Measurements from ENCODE around the gene TMEM9B. TPM values are rescaled to one million over a fixed set of nuclear protein-coding genes. Genes with fewer than 3 reads are reported as not detected.

Gene TMEM9B
- polyA plus RNA-seq, 3 donors = 25.5 to 149 (median 141) TPM

DNA sequence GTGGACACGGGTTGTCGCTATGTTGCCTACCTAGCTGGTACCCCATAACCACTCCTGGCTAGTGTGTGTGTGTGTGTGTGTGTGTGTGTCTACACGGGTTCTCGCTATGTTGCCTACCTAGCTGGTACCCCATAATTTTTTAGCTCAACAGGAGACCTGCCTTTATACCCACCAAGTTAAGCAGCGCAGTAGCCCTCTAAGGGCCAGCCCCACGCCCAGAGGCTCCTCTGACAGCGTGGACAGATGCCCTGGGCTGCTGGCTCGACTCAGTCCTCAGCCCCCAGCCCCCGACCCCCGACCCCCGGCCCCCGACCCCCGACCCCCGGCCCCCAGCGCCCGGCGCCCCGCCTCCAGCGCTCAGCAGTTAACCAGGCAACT is 53.6 kb downstream of the TMEM9B start:
- DNase-seq = no peak
- peaks cover 4 to 17% (median 14%) of the 10 kb centered on the region in 3 donors for H3K27me3 Mint-ChIP-seq (ENCODE audit: low read depth in 3 of 3)
- H3K36me3 Mint-ChIP-seq = peaks cover 0 to 6% of the 10 kb centered on the region in 2 donors
- Histone ChIP-seq H2AFZ (ENCODE audit: insufficient read depth, low read depth, low read length, poor library complexity, severe bottlenecking) (peak overlapping the region; percentile 97), H3K4me2 (replicated peaks; ENCODE audit: extremely low read depth, low read length, poor library complexity, severe bottlenecking) (peak overlapping the region; percentile 98), H3K27ac (ENCODE audit: low read depth in 1 of 2, low read length in 2 of 2) (no peak overlapping the region), H4K20me1 (ENCODE audit: insufficient read depth, low read length) (no peaks in the 10 kb centered on the region), H3K27me3 (ENCODE audit: control insufficient read depth in 2 of 2, insufficient read depth in 2 of 2, low read length in 2 of 2) (peaks cover 0 to 3% of the 10 kb centered on the region in 2 donors), H3K4me3 (replicated peaks in 1 of 3; ENCODE audit: low read depth in 2 of 3, low read length in 3 of 3) (peak overlapping the region; percentile 45 to 99 (median 93)), H3K79me2 (ENCODE audit: insufficient read depth, low read length) (peaks cover 3% of the 10 kb centered on the region), H3K4me1 (ENCODE audit: control insufficient read depth in 1 of 2, insufficient read depth in 2 of 2, low read length in 2 of 2) (peaks cover 23 to 45% of the 10 kb centered on the region in 2 donors), H3K9me3 (replicated peaks in 1 of 2; ENCODE audit: control insufficient read depth in 1 of 2, insufficient read depth in 1 of 2, low read length in 2 of 2) (no peaks in the 10 kb centered on the region), H3K9ac (ENCODE audit: insufficient read depth, low read length, poor library complexity, severe bottlenecking) (no peak overlapping the region), H3K36me3 (replicated peaks in 1 of 2; ENCODE audit: control insufficient read depth in 1 of 2, insufficient read depth in 2 of 2, low read length in 2 of 2) (no peaks in the 10 kb centered on the region)
- H3K9me3 Mint-ChIP-seq = peaks cover 0 to 2% (median 0%) of the 10 kb centered on the region in 7 donors
- TF ChIP-seq, protein P1, sequence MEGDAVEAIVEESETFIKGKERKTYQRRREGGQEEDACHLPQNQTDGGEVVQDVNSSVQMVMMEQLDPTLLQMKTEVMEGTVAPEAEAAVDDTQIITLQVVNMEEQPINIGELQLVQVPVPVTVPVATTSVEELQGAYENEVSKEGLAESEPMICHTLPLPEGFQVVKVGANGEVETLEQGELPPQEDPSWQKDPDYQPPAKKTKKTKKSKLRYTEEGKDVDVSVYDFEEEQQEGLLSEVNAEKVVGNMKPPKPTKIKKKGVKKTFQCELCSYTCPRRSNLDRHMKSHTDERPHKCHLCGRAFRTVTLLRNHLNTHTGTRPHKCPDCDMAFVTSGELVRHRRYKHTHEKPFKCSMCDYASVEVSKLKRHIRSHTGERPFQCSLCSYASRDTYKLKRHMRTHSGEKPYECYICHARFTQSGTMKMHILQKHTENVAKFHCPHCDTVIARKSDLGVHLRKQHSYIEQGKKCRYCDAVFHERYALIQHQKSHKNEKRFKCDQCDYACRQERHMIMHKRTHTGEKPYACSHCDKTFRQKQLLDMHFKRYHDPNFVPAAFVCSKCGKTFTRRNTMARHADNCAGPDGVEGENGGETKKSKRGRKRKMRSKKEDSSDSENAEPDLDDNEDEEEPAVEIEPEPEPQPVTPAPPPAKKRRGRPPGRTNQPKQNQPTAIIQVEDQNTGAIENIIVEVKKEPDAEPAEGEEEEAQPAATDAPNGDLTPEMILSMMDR (IDR thresholded peaks at IDR 0.05) = no peak
- H3K4me1 Mint-ChIP-seq = peaks cover 53% of the 10 kb centered on the region
- H3K27ac Mint-ChIP-seq = peak overlapping the region in 2 of 7 donors; percentile 18 to 35
- 0% methylated on average over 1 of the region's 19 CpGs for WGBS (ENCODE audit: insufficient coverage)
- H3K4me3 Mint-ChIP-seq = peak overlapping the region; percentile 93 to 95
- intact Hi-C loops (cut with micrococcal nuclease) = no loop called here

DNA sequence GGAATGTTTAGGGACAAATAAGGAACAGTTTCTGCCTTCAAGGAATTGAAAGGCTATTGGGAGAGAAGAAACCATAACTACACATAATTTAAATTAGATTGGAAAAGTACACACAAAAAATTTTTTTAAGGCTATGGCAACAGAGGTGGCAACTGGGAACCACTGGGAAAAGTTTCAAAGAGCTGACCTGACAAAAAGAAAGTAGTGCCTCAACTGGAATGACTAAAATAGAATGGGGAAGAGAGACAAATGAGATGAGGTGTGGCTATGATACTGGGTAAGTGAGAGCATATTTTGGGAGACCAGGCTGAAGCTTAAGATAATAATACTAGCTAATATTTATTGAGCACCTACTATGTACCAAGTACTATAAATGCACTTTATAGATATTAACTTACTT is 56.1 kb downstream of the TMEM9B start:
- Histone ChIP-seq H4K20me1 (ENCODE audit: insufficient read depth, low read length) (no peaks in the 10 kb centered on the region), H3K27ac (ENCODE audit: low read depth in 1 of 2, low read length in 2 of 2) (no peak overlapping the region), H2AFZ (ENCODE audit: insufficient read depth, low read depth, low read length, poor library complexity, severe bottlenecking) (no peak overlapping the region), H3K4me3 (replicated peaks in 1 of 3; ENCODE audit: low read depth in 2 of 3, low read length in 3 of 3) (no peak overlapping the region), H3K9me3 (replicated peaks in 1 of 2; ENCODE audit: control insufficient read depth in 1 of 2, insufficient read depth in 1 of 2, low read length in 2 of 2) (no peaks in the 10 kb centered on the region), H3K9ac (ENCODE audit: insufficient read depth, low read length, poor library complexity, severe bottlenecking) (no peak overlapping the region), H3K79me2 (ENCODE audit: insufficient read depth, low read length) (peaks cover 3% of the 10 kb centered on the region), H3K36me3 (replicated peaks in 1 of 2; ENCODE audit: control insufficient read depth in 1 of 2, insufficient read depth in 2 of 2, low read length in 2 of 2) (no peaks in the 10 kb centered on the region), H3K4me2 (replicated peaks; ENCODE audit: extremely low read depth, low read length, poor library complexity, severe bottlenecking) (no peak overlapping the region), H3K4me1 (ENCODE audit: control insufficient read depth in 1 of 2, insufficient read depth in 2 of 2, low read length in 2 of 2) (peaks cover 13 to 28% of the 10 kb centered on the region in 2 donors), H3K27me3 (ENCODE audit: control insufficient read depth in 2 of 2, insufficient read depth in 2 of 2, low read length in 2 of 2) (peaks cover 0 to 3% of the 10 kb centered on the region in 2 donors)
- no peak overlapping the region for H3K27ac Mint-ChIP-seq
- H3K4me3 Mint-ChIP-seq = no peak overlapping the region
- peaks cover 36% of the 10 kb centered on the region for H3K4me1 Mint-ChIP-seq
- intact Hi-C loops (cut with micrococcal nuclease) = no loop called here
- peaks cover 0 to 3% (median 0%) of the 10 kb centered on the region in 7 donors for H3K9me3 Mint-ChIP-seq
- no peak for DNase-seq
- TF ChIP-seq, protein P1 (IDR thresholded peaks at IDR 0.05) = no peak
- peaks cover 4 to 19% (median 14%) of the 10 kb centered on the region in 3 donors for H3K27me3 Mint-ChIP-seq (ENCODE audit: low read depth in 3 of 3)
- H3K36me3 Mint-ChIP-seq = no peaks in the 10 kb centered on the region

Data from CD14-positive monocyte (primary cell).